T-cell (primary cell): ENCODE measurements around the gene PLEKHB2. TPM values are rescaled to one million over a fixed set of nuclear protein-coding genes. Genes with fewer than 3 reads are reported as not detected.
"Not testable (repeated sequence)": the region's sequence is repeated elsewhere in the genome, so short reads cannot be mapped to it uniquely, and the experiment has no call there.

Experiments
- ATAC-seq, 4 experiments: fragments of 200-7000 bp in 3 of 4; fragments of 150-1000 bp in 1 of 4; cut with Tn5 transposase; replicated peaks in 1 of 4; 1 replicate in 3 of 4; 2 replicates in 1 of 4; pipeline ENCODE4 v1.10.0; 2021; ENCODE audit warnings: moderate library complexity in 3 of 4, mild to moderate bottlenecking in 2 of 4, moderate number of reproducible peaks in 1 of 4
- CTCF ChIA-PET, 2 donors: fragments of 300-600 bp; sonication (Branson Sonifier 250); formaldehyde crosslinking; loops; one replicate each; lab custom pipeline; 2022; ENCODE audit warnings: antibody characterized with exemption in 2 of 2; lab: Charles Lee
- POLR2A ChIA-PET, 2 donors: fragments of 300-600 bp; sonication (Branson Sonifier 250); formaldehyde crosslinking; loops; one replicate each; lab custom pipeline; 2022; ENCODE audit warnings: antibody characterized with exemption in 2 of 2; lab: Charles Lee
- DNase-seq, 35 experiments: peaks; one replicate each; pipeline versions ENCODE4 v3.0.0 to v3.0.0-alpha.2; 2013 to 2023
- H3K27ac ChIP-seq: one replicate; pipeline ENCODE4 v1.5.1; 2013; ENCODE audit warnings: low read length
- H3K27me3 ChIP-seq, 2 experiments: replicated peaks in 1 of 2; 1 replicate in 1 of 2; 2 replicates in 1 of 2; pipeline versions ENCODE4 v1.6.1 to v1.7.0; 2013; ENCODE audit warnings: low read length in 1 of 2, mixed read lengths in 1 of 2; ENCODE audit not compliant: control insufficient read depth in 2 of 2, insufficient read depth in 2 of 2; ENCODE audit errors: extremely low read depth in 1 of 2
- H3K36me3 ChIP-seq, 2 donors: 1 replicate in 1 of 2; 2 replicates in 1 of 2; pipeline versions ENCODE4 v1.6.1 to v1.7.0; 2013; ENCODE audit warnings: low read length in 1 of 2; ENCODE audit not compliant: control insufficient read depth in 2 of 2, insufficient read depth in 1 of 2; ENCODE audit errors: extremely low read depth in 1 of 2
- H3K4me1 ChIP-seq, 2 experiments: 1 replicate in 1 of 2; 2 replicates in 1 of 2; pipeline versions ENCODE4 v1.6.1 to v1.7.0; 2013; ENCODE audit warnings: low read length in 2 of 2, mixed read lengths in 1 of 2; ENCODE audit not compliant: insufficient read depth in 2 of 2, control insufficient read depth in 1 of 2; ENCODE audit errors: extremely low read depth in 1 of 2
- H3K4me3 ChIP-seq, 2 donors: 1 replicate in 1 of 2; 2 replicates in 1 of 2; pipeline versions ENCODE4 v1.5.1 to v1.7.0; 2013; ENCODE audit warnings: mild to moderate bottlenecking in 2 of 2, low read length in 1 of 2, moderate library complexity in 1 of 2; ENCODE audit not compliant: control insufficient read depth in 1 of 2; ENCODE audit errors: extremely low read depth in 1 of 2
- H3K9me3 ChIP-seq: 2 replicates; pipeline ENCODE4 v1.7.0; 2013
- H3K27ac Mint-ChIP-seq, 2 donors: one replicate each; pipeline ENCODE4 v1.8.0; 2020 to 2021; ENCODE audit warnings: mild to moderate bottlenecking in 2 of 2, mixed read lengths in 2 of 2
- H3K27me3 Mint-ChIP-seq, 2 donors: one replicate each; pipeline ENCODE4 v1.8.0; 2021 to 2022; ENCODE audit warnings: mixed read lengths in 2 of 2
- H3K36me3 Mint-ChIP-seq: one replicate; pipeline ENCODE4 v1.8.0; 2021; ENCODE audit warnings: mixed read lengths
- H3K4me1 Mint-ChIP-seq, 3 donors: one replicate each; pipeline ENCODE4 v1.8.0; 2020 to 2022; ENCODE audit warnings: mixed read lengths in 3 of 3, mild to moderate bottlenecking in 1 of 3
- H3K4me3 Mint-ChIP-seq, 3 donors: one replicate each; pipeline ENCODE4 v1.8.0; 2020 to 2022; ENCODE audit warnings: mild to moderate bottlenecking in 3 of 3, mixed read lengths in 3 of 3, moderate library complexity in 3 of 3
- H3K9me3 Mint-ChIP-seq, 3 donors: one replicate each; pipeline ENCODE4 v1.8.0; 2020 to 2022; ENCODE audit warnings: mixed read lengths in 3 of 3
- WGBS: methylation state at CpG from one replicate; pipeline ENCODE4 v1.1.5; 2013; ENCODE audit warnings: missing lambda C conversion rate; ENCODE audit not compliant: insufficient coverage; 5-methylcytosine and 5-hydroxymethylcytosine counted together
- total RNA-seq, 35 experiments: library from RNA in 6 of 35; stranded (reverse) in 6 of 35; fragments of 120-200 nt in 1 of 35; gene quantifications; one replicate each; pipeline versions ENCODE4 v1.2.1 to v1.2.4 and lab custom pipeline; 2013 to 2026

Gene PLEKHB2
- total RNA-seq, 5 donors from 2014 or later (not counting 1 experiment from before 2014, with no cell fraction given), result 52.5 to 61.7 (median 53.2) TPM

DNA sequence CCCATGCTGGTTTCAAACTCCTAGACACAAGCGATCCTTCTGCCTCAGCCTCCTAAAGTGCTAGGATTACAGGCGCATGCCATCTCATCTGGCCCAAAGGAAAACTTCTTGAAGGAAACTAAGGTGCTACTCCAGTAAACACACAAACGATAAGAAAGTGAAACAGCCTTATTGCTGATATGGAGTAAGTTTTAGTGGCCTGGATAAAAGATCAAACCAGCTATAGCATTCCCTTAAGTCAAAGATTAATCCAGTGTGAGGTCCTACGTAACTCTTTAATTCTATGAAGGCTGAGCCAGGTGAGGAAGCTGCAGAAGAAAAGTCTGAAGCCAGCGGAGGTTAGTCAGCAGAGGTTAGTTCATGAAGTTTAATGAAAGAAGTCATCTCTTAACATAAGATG lies 63.4 kb downstream of the PLEKHB2 start:
- Histone ChIP-seq H3K9me3 (no peaks in the 10 kb centered on the region), H3K27ac (no peak overlapping the region), H3K27me3 (peaks cover 0 to 2% of the 10 kb centered on the region in 2 experiments), H3K36me3 (no peaks in the 10 kb centered on the region), H3K4me3 (no peak overlapping the region), H3K4me1 (no peaks in the 10 kb centered on the region)
- WGBS, result 70% methylated on average over 2 of the region's 5 CpGs
- ATAC-seq, result no peak
- Mint-ChIP-seq H3K9me3 (no peaks in the 10 kb centered on the region), H3K4me3 (no peak overlapping the region), H3K36me3 (no peaks in the 10 kb centered on the region), H3K27me3 (peaks cover 3 to 6% of the 10 kb centered on the region in 2 donors), H3K27ac (no peak overlapping the region), H3K4me1 (no peaks in the 10 kb centered on the region)
- DNase-seq, result no peak
- CTCF ChIA-PET, result interaction anchor here in 1 of 2 donors (0.6 kb wide), 1 partner anchor 9 kb away, joined by 8 read pairs; no protein-coding TSS in a partner anchor
- POLR2A ChIA-PET, result no interaction called here

DNA sequence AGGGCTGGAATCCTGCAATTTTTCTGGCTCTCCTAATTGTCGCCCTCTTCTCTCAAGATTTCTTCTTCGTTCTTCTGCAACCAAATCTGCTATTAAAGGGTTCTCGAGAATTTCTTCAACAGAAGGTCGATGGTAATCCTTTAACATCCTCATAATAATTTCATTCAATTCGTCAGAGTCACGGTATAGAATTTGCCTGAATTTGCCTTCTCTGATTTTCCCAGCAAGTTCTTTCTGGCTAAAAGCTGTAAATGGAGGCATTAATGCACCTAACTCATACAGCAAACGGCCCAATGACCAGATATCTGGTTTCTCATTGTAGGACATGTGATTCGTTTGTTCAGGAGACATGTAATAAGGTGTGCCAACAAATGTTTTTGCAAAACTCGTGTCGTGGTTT lies 72.9 kb downstream of the PLEKHB2 start:
- 74% methylated on average over 2 of the region's 10 CpGs for WGBS
- H3K27ac Mint-ChIP-seq, result not testable (repeated sequence)
- H3K27me3 Mint-ChIP-seq, result peaks cover 34 to 35% of the 10 kb centered on the region in 2 donors

GRCh38 chr2:131178721-131179418 lies 73.7 kb downstream of the PLEKHB2 start:
- CTCF ChIA-PET, H3K27me3 ChIP-seq, H3K9me3 Mint-ChIP-seq, DNase-seq, H3K9me3 ChIP-seq, H3K4me3 ChIP-seq, H3K4me1 ChIP-seq, H3K27ac Mint-ChIP-seq, H3K36me3 ChIP-seq, POLR2A ChIA-PET, H3K4me3 Mint-ChIP-seq, H3K27ac ChIP-seq, ATAC-seq, H3K4me1 Mint-ChIP-seq, H3K36me3 Mint-ChIP-seq: not testable (repeated sequence)
- 86% methylated on average over 7 of the region's 15 CpGs for WGBS
- peaks cover 32 to 36% of the 10 kb centered on the region in 2 donors for H3K27me3 Mint-ChIP-seq

More for the DNA sequence above, 72.9 kb downstream of the PLEKHB2 start:
- H3K9me3 ChIP-seq, H3K36me3 Mint-ChIP-seq, H3K27ac ChIP-seq, CTCF ChIA-PET, H3K4me1 ChIP-seq, H3K9me3 Mint-ChIP-seq, POLR2A ChIA-PET, H3K4me1 Mint-ChIP-seq, H3K36me3 ChIP-seq, DNase-seq, ATAC-seq, H3K4me3 ChIP-seq, H3K4me3 Mint-ChIP-seq, H3K27me3 ChIP-seq: not testable (repeated sequence)

DNA sequence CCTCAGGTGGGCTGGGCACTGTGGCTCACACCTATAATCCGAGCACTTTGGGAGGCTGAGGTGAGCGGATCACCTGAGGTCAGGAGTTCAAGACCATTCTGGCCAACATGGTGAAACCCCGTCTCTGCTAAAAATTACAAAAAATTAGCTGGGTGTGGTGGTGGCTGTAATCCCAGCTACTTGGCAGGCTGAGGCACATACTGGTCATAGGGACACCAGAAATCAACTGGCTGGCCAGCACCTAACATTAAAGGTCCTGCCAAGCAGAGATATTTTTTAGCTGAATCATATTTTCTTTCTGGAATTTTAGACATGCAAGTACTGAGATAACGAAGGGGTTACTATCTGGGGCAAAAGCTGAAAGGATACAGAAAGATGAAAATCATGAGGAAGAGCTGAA lies 76.3 kb downstream of the PLEKHB2 start:
- H3K4me3 Mint-ChIP-seq, ATAC-seq, CTCF ChIA-PET, H3K36me3 ChIP-seq, H3K4me3 ChIP-seq, POLR2A ChIA-PET, H3K4me1 Mint-ChIP-seq, H3K9me3 ChIP-seq, H3K4me1 ChIP-seq, H3K27ac ChIP-seq, DNase-seq, H3K9me3 Mint-ChIP-seq, H3K27ac Mint-ChIP-seq, H3K27me3 ChIP-seq, H3K36me3 Mint-ChIP-seq: not testable (repeated sequence)
- peaks cover 26 to 30% of the 10 kb centered on the region in 2 donors for H3K27me3 Mint-ChIP-seq
- 83% methylated on average over 2 of the region's 4 CpGs for WGBS

DNA sequence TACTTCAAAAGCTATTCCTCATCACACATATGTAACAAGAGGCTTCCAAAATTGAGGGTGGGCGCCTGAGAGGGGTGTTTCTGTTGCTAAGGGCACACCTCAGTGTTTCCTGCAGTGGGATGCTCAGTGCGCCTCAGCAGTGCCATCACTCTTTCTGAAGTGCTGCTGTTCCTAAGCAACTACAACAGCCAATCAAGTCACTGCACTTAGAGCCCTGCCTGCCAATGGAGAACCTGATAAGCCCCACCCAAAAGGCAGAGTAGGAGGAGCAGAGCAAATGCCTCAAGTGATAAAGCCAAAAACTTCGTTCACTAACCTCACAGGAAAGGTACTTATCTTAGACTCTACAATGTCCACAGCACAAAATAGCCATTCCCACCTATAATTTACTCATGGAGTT lies 88.3 kb downstream of the PLEKHB2 start:
- POLR2A ChIA-PET, CTCF ChIA-PET, H3K9me3 Mint-ChIP-seq, H3K4me3 ChIP-seq, H3K27ac Mint-ChIP-seq, ATAC-seq, H3K36me3 Mint-ChIP-seq, H3K4me1 ChIP-seq, DNase-seq, H3K27ac ChIP-seq, H3K9me3 ChIP-seq, H3K4me3 Mint-ChIP-seq, H3K4me1 Mint-ChIP-seq, H3K36me3 ChIP-seq, H3K27me3 ChIP-seq: not testable (repeated sequence)
- H3K27me3 Mint-ChIP-seq, result peaks cover 9 to 20% of the 10 kb centered on the region in 2 donors
- WGBS, result 0% methylated on average over 1 of the region's 3 CpGs

DNA sequence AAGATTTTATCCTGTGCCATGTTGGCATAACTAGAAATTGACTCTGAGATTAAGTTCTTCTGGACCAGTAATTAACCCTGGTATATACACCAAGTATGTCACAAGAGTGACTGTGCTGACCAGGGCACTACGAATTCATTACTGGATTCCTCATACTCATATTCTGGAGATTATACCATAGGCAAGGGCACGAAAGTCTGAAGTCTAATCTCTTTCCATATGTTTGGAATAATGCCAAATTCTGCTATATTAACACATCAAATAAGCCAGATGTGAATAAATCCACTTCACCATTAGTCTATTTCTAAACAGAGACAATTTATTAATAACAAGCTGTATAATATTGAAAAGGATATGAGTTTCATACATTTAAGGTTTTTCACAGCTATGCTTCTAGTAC lies 91.0 kb downstream of the PLEKHB2 start:
- CTCF ChIA-PET, H3K27me3 ChIP-seq, H3K9me3 Mint-ChIP-seq, H3K4me1 ChIP-seq, H3K4me1 Mint-ChIP-seq, H3K27ac Mint-ChIP-seq, H3K27ac ChIP-seq, H3K4me3 Mint-ChIP-seq, DNase-seq, H3K4me3 ChIP-seq, ATAC-seq, POLR2A ChIA-PET, H3K36me3 ChIP-seq, H3K9me3 ChIP-seq, H3K36me3 Mint-ChIP-seq: not testable (repeated sequence)
- WGBS, result no CpG with 5 or more reads among the region's 2 CpGs
- H3K27me3 Mint-ChIP-seq, result peaks cover 2 to 10% of the 10 kb centered on the region in 2 donors
